Esophagus (tissue), 2 donors: Measurements from ENCODE around the gene CENPN. TPM values are rescaled to one million over a fixed set of nuclear protein-coding genes. Genes with fewer than 3 reads are reported as not detected.

ENCODE experiments used
- H3K27ac ChIP-seq, 2 donors: one replicate each; pipeline ENCODE4 v1.5.1; 2013; ENCODE audit warnings: low read depth in 2 of 2, mild to moderate bottlenecking in 2 of 2, inconsistent platforms in 1 of 2, low read length in 1 of 2, moderate library complexity in 1 of 2
- H3K27me3 ChIP-seq, 2 donors: one replicate each; pipeline ENCODE4 v1.6.1; 2013; ENCODE audit warnings: low read length in 2 of 2, control low read depth in 1 of 2, mild to moderate bottlenecking in 1 of 2; ENCODE audit not compliant: insufficient read depth in 2 of 2, control insufficient read depth in 1 of 2
- H3K36me3 ChIP-seq, 2 donors: one replicate each; pipeline ENCODE4 v1.6.1; 2013; ENCODE audit warnings: low read length in 1 of 2; ENCODE audit not compliant: control insufficient read depth in 2 of 2, insufficient read depth in 2 of 2
- H3K4me1 ChIP-seq, 2 donors: one replicate each; pipeline ENCODE4 v1.6.1; 2013; ENCODE audit warnings: low read length in 1 of 2; ENCODE audit not compliant: control insufficient read depth in 2 of 2, insufficient read depth in 2 of 2
- H3K4me3 ChIP-seq, 2 donors: one replicate each; pipeline ENCODE4 v1.5.1; 2013; ENCODE audit warnings: low read length in 2 of 2, mild to moderate bottlenecking in 2 of 2, low read depth in 1 of 2, moderate library complexity in 1 of 2
- H3K9me3 ChIP-seq, 2 donors: one replicate each; pipeline ENCODE4 v1.6.1; 2013; ENCODE audit warnings: mild to moderate bottlenecking in 2 of 2, low read depth in 1 of 2, low read length in 1 of 2, moderate library complexity in 1 of 2; ENCODE audit not compliant: control insufficient read depth in 2 of 2, insufficient read depth in 1 of 2
- whole genome bisulfite sequencing, 2 donors: extraction: QIAGEN DNeasy Blood & Tissue Kit; methylation state at CpG; one replicate each; pipeline ENCODE4 v1.1.7; 2013; 5-methylcytosine and 5-hydroxymethylcytosine counted together
- polyA plus RNA-seq, 2 donors: library from polyadenylated mRNA; stranded (reverse); fragments of 200-250 nt; gene quantifications; one replicate each; pipeline ENCODE4 v1.2.3, GENCODE V29; 2013
- donor health status: healthy with polysubstance abuse.
- donor health status: Bipolar disorder and iron deficiency.

The CENPN gene
- polyA plus RNA-seq, 2 donors, result 3.6 to 9.1 TPM

DNA sequence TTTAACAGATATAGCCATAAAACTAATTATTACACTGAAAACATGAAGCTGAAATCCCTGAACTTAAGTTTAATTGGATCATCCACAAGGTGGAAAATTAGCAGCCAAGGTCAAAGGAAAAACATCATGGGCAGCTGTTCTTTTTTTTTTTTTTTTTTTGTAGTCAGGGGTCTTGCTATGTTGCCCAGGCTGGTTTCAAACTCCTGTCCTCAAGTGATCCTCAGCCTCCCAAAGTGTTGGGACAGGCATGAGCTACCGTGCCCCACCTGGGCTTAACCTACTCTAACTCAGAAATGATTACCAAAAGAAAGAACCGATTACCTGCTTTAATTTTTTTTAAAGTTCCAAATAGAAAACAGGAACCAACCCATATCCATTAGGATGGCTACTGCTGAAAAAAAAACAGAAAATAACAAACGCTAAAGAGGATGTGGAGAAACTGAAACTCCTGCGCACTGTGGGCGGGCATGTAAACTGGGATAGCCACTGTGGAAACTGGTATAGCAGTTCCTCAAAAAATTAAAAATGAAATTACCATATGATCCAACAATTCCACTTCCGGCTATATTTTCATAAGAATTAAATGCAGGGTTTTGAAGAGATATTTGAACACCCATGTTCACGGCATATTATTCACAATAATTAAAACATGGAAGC lies 8.9 kb upstream of the CENPN start:
- H3K27ac ChIP-seq, result no peak overlapping the region
- H3K9me3 ChIP-seq, result no peaks in the 10 kb centered on the region
- H3K36me3 ChIP-seq, result no peaks in the 10 kb centered on the region
- H3K27me3 ChIP-seq, result no peaks in the 10 kb centered on the region
- H3K4me1 ChIP-seq, result no peaks in the 10 kb centered on the region
- 87 to 92% methylated on average over 7 of the region's 7 CpGs for WGBS, 2 donors
- no peak overlapping the region for H3K4me3 ChIP-seq

DNA sequence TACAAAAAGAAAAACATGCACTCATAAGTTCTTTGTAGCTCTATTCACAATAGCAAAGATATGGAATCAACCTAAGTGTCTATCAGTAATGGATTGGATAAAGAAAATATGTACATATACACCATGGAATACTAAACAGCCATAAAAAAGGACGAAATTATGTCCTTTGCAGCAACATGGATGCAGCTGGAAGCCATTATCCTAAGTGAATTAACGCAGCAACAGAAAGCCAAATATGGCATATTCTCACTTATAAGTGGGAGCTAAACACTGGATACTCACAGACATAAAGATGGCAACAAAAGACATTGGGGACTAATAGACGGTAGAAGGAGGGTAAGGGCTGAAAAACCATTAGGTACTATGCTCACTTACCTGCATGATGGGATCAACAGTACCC lies 6.1 kb upstream of the CENPN start:
- Histone ChIP-seq H3K4me3 (no peak overlapping the region), H3K36me3 (no peaks in the 10 kb centered on the region)
- WGBS, 2 donors, result 93 to 94% methylated on average over 3 of the region's 3 CpGs

DNA sequence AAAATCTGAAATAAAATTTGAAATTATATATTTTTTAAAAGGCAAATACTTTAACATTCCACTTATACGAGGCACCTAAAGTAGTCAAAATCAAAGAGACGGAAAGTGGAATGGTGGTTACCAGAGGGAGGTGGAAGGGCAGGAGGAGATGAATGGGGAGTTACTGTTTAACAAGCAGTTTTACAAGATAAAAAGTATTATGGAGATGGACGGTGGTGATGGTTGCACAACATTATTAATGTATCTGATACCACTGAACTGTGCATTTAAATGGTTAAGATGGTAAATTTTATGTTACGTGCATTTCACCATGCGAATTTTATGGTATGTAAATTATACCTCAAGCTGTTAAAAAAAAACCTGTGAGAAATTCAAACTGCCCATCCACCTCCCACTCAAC lies 5.7 kb upstream of the CENPN start:
- no peaks in the 10 kb centered on the region for H3K27me3 ChIP-seq
- H3K4me1 ChIP-seq, result peaks cover 2 to 6% of the 10 kb centered on the region in 2 donors
- no peak overlapping the region for H3K4me3 ChIP-seq
- 74 to 81% methylated on average over 5 of the region's 5 CpGs for WGBS, 2 donors
- H3K27ac ChIP-seq, result no peak overlapping the region
- H3K36me3 ChIP-seq, result no peaks in the 10 kb centered on the region
- H3K9me3 ChIP-seq, result no peaks in the 10 kb centered on the region

More for the DNA sequence above, 6.1 kb upstream of the CENPN start:
- no peaks in the 10 kb centered on the region for H3K27me3 ChIP-seq
- H3K27ac ChIP-seq, result no peak overlapping the region
- H3K9me3 ChIP-seq, result no peaks in the 10 kb centered on the region
- H3K4me1 ChIP-seq, result peaks cover 2 to 6% of the 10 kb centered on the region in 2 donors

DNA sequence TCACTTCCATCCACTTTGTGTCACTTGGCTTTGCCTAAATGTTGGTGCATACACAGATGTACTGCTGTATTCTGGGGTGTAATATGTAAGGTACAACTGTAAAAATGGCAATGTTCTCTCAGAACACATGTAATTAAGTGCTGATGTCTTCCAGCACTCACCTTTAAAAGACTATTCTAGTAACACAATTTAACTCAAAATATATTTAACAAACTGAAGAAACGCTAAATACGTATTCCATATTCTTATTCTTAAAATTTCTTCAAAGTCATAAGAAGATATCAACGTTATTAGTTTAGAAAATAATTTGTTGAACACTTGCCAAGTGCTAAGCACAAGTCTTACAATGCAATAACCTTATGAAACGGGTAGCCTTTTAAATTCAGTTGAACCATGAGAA lies 4.0 kb upstream of the CENPN start:
- WGBS, 2 donors, result 66 to 68% methylated on average over 4 of the region's 4 CpGs
- Histone ChIP-seq H3K9me3 (no peaks in the 10 kb centered on the region), H3K4me1 (peaks cover 2 to 6% of the 10 kb centered on the region in 2 donors), H3K27me3 (no peaks in the 10 kb centered on the region), H3K36me3 (no peaks in the 10 kb centered on the region), H3K4me3 (no peak overlapping the region), H3K27ac (no peak overlapping the region)

DNA sequence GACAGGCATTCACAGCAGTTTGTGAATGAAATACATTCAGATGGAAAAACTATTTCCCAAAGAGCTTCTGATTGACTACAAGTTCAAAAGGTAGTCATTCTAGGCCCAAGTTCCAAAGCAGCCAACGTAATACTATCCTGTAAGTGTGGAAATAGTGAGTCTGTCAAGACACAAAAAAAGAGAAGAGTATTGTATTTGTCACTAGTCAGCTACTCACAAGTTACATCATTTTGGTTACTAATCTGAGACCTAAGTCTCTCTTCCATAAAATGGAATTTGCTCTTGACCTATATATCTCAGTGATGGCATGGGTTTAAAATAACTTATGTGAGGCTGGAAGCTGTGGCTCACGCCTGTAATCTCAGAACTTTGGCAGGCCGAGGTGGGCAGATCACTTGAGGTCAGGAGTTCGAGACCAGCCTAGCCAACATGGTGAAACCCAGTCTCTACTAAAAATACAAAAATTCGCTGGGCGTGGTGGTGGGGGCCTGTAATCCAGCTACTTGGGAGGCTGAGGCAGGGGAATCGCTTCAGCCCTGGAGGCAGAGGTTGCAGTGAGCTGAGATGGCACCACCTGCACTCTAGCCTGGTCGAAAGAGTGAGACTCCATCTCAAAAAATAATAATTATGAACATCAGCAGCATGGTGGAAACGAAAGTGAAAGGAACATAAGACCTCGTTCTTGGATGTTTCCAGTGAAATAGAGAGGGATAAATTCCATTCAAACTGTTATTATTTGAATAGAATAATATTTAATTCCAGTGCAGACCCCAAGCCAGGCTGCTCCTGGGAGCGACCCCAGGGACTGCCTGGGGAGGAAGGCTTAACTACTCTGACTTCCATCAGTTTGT lies 3.2 kb upstream of the CENPN start:
- Histone ChIP-seq H3K4me1 (peaks cover 2 to 6% of the 10 kb centered on the region in 2 donors), H3K27me3 (no peaks in the 10 kb centered on the region), H3K4me3 (no peak overlapping the region), H3K27ac (peak overlapping the region in 1 of 2 donors; percentile 47), H3K36me3 (no peaks in the 10 kb centered on the region), H3K9me3 (no peaks in the 10 kb centered on the region)
- WGBS, 2 donors, result 56 to 63% methylated on average over 11 of the region's 11 CpGs

DNA sequence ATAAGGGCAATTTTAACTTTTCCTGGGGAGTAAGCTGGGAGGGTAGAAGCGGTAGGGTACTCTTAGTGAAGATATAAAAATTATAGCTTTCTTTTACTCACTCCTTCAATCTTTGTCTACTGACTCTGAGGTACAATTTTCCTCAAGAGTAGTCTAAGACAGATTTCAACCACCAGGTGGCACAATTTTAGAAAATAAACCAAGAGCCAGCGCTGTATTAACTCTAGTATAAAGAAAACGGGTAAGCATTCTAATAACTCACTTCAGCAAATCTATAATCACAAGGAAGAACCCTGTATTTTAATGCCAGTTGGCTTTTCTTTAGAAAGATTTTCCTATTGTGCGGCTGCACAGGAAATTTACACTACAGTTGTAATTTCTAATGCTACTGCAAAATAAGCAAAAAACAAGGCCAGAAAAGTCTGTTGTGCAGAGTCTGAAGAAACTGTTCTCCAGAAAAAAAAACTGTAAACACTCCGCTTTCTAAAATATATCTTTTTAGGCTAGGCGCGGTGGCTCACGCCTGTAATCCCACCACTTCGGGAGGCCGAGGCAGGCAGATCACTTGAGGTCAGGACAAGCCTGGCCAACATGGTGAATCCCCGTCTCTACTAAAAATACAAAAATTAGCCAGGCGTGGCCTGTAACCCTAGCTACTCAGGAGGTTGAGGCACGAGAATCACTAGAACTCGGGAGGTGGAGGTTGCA lies 2.2 kb upstream of the CENPN start:
- WGBS, 2 donors, result 38 to 43% methylated on average over 14 of the region's 14 CpGs
- H3K4me3 ChIP-seq, result no peak overlapping the region
- peak overlapping the region; percentile 47 to 64 for H3K27ac ChIP-seq
- H3K9me3 ChIP-seq, result no peaks in the 10 kb centered on the region
- H3K36me3 ChIP-seq, result no peaks in the 10 kb centered on the region
- H3K4me1 ChIP-seq, result peaks cover 2 to 6% of the 10 kb centered on the region in 2 donors
- no peaks in the 10 kb centered on the region for H3K27me3 ChIP-seq

DNA sequence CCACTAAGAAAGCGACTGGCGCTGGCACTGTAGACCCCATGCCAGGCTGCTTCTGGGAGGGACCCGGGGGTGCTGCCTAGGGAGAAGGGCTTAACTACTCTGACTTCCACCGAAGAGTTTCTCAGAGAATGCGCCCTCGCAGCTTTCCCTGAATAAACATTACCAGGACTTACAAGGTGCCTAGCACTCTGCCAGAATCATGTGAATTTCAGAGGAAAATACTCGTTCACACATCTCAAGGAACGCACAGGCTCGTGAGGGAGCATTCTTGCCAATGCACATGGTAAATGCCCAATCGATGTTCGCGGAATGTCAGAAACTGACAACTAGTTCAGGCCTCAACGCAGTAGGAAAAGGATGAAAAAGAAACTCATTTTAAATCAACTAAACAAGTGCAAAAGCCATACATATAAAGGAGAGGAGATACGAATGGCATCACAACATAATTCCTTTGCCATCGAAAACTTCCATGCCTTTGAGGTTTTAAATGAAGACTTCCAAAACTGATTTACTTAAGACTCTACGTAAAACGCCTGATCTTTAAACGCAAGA lies 1.3 kb upstream of the CENPN start:
- peak overlapping the region in 1 of 2 donors; percentile 65 for H3K4me3 ChIP-seq
- 17 to 19% methylated on average over 18 of the region's 18 CpGs for WGBS, 2 donors

DNA sequence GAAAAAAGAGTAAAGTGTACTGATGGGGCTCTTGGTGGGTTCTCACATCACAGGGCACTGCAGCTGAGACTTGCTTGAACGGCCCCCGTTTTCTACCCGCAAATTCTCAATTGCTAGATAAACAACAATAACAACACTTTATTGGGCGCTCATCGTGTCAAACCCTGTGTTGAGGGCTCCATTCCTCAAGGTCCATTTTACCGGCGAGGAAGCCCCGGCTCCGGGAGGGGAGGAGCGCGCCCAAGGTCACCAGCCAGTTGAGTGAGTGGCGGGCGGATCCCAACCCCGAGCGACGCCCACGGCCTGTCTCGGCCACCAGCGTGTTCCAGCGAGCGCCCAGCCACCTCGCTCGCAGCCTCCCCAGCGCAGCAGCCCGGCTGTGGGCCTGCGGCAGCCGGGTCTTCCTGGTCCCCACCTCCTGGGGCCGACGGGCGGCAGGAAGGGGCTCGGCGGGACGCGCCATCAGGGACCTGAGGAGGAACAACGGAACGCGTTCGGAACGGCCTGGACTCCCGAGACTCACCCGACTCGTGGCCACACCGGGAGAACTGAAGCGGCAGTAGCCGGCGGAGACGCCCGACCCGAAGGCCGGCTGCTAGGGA lies 702 bp upstream of the CENPN start:
- Histone ChIP-seq H3K27me3 (no peaks in the 10 kb centered on the region), H3K4me3 (peak overlapping the region; percentile 65 to 97), H3K9me3 (no peaks in the 10 kb centered on the region), H3K27ac (peak overlapping the region; percentile 97 to 99), H3K36me3 (no peaks in the 10 kb centered on the region), H3K4me1 (peaks cover 2 to 6% of the 10 kb centered on the region in 2 donors)
- 0% methylated on average over 43 to 50 of the region's 50 CpGs for WGBS, 2 donors

More for the DNA sequence above, 1.3 kb upstream of the CENPN start:
- Histone ChIP-seq H3K27me3 (no peaks in the 10 kb centered on the region), H3K27ac (peak overlapping the region; percentile 97 to 99), H3K36me3 (no peaks in the 10 kb centered on the region), H3K4me1 (peaks cover 2 to 6% of the 10 kb centered on the region in 2 donors), H3K9me3 (no peaks in the 10 kb centered on the region)

DNA sequence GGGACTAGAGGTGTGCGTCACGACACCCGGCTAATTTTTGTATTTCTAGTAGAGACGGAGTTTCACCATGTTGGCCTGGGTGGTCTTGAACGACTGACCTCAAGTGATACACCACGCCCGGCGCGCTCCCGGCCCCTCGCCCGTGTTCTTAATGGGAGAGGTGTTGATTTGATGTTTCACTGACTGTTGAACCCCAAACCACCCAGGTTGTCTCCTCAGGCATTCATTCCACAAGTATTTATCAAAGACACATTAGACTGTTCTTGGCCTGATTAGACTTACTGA lies 1.4 kb downstream of the CENPN start:
- H3K36me3 ChIP-seq, result no peaks in the 10 kb centered on the region
- H3K27ac ChIP-seq, result no peak overlapping the region
- peaks cover 2 to 6% of the 10 kb centered on the region in 2 donors for H3K4me1 ChIP-seq
- H3K9me3 ChIP-seq, result no peaks in the 10 kb centered on the region
- H3K4me3 ChIP-seq, result no peak overlapping the region
- 93 to 97% methylated on average over 12 of the region's 12 CpGs for WGBS, 2 donors
- no peaks in the 10 kb centered on the region for H3K27me3 ChIP-seq
